Measurements from ENCODE around the gene XPC.

DNA sequence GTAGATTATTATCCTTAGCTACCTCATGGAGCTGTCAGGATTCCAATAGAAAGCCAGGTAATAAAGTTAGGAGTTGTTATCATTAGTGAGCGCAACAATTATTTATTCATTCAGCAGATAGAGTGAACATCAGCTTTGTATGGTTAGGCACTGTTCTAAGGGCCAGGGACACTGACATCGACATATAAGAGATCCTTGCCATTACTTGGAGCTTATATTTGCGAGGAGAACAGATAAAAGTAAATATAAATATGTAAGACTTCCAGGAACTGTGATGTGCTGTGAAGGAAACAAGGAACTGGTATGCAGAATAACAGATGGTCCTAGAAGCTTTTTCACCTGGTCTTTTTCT is 689 bp upstream of the XPC start:
- TF ChIP-seq, protein P1, sequence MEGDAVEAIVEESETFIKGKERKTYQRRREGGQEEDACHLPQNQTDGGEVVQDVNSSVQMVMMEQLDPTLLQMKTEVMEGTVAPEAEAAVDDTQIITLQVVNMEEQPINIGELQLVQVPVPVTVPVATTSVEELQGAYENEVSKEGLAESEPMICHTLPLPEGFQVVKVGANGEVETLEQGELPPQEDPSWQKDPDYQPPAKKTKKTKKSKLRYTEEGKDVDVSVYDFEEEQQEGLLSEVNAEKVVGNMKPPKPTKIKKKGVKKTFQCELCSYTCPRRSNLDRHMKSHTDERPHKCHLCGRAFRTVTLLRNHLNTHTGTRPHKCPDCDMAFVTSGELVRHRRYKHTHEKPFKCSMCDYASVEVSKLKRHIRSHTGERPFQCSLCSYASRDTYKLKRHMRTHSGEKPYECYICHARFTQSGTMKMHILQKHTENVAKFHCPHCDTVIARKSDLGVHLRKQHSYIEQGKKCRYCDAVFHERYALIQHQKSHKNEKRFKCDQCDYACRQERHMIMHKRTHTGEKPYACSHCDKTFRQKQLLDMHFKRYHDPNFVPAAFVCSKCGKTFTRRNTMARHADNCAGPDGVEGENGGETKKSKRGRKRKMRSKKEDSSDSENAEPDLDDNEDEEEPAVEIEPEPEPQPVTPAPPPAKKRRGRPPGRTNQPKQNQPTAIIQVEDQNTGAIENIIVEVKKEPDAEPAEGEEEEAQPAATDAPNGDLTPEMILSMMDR (IDR thresholded peaks at IDR 0.05), result no peak
- no peak for TF ChIP-seq POLR2A (IDR thresholded peaks at IDR 0.05)
